GM21576 (cell line): ENCODE data around the gene OTX1.
A peak's percentile ranks its signal among the peaks of the same experiment; 100 is the strongest.
"Not testable (repeated sequence)": the region's sequence is repeated elsewhere in the genome, so short reads cannot be mapped to it uniquely, and the experiment has no call there.

Source experiments
- ATAC-seq: cut with Tn5 transposase; IDR thresholded peaks from one replicate; pipeline ENCODE4 v1.9.1; 2021; ENCODE audit warnings: mild to moderate bottlenecking, moderate library complexity; ENCODE audit not compliant: unreplicated experiment

The OTX1 gene

DNA sequence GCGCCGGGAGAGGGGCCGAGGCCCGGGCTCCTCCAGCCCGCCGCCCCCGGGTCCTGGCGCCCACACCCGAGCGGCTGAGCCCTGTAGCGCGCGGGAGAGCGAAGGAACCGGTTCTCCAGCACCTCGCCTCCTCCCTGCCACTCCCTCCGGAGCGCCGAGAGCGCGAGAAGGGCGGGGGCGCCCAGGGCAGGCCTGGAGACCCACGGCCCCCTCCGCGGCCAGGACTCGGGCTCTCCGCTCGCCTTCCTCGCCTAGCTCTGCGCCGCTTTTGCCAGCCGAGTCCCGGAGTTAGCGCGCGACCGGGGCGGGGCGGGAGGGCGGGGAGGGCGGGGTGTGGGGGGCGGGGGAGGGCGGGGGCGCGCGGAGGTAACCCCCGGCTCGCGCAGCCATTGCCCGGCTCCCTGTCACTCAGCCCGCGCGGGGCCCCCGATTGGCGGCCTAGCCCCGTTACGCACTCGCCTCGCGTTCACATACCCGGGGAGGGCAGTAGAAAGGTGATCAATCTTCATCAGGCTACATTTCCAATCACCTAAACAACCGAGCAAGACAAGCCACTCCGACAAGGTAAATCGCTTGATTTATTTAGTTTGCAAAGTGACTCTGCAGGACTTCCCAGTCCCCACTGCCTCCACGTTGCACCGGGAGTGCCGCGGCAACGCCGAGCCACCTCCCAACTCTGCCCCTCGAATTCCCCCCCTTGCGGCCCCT, at the start of gene OTX1:
TSS of gene OTX1 (plus strand) at position 497 of the 708 bp plus-strand sequence. CDS start 2,161 bp downstream, outside the sequence.
- peak; percentile 61 for ATAC-seq

GRCh38 chr2:63001576-63001975, 49.1 kb upstream of the OTX1 start:
- no peak for ATAC-seq

- ATAC-seq, result no peak
These were observed 47.3 kb upstream of the OTX1 start for GRCh38 chr2:63003351-63003750.

DNA sequence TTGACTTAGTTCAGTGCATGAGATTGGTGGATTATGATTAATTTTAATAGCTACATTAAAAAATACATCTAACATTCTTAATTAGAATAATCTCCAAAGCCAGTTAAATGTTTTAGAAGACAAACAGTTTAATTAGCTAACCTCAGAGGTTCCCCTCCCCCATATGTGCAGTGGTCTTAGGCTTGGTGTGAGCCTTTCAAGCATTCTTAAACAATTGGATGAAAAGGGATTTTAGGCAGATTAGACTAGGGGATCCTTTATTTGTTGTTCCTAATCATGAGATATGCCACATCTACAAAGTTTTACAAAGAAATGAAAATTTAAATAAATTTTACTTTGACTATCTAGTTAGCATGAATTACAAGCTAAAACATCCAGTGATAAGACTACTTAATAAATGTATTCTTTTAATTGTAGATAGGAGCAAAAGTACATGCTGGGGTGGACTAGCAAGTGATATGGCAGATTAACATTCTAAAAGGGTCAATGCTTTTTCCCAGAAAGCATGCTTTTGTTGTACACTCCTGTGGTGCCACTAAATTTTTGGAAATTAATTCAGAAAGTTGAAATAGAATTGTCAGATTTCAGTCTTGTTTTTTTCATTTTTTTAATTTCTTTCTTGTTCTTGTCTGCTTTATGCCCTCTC, 42.7 kb upstream of the OTX1 start:
- ATAC-seq, result no peak

GRCh38 chr2:63008838-63009237, 41.8 kb upstream of the OTX1 start:
- no peak for ATAC-seq

DNA sequence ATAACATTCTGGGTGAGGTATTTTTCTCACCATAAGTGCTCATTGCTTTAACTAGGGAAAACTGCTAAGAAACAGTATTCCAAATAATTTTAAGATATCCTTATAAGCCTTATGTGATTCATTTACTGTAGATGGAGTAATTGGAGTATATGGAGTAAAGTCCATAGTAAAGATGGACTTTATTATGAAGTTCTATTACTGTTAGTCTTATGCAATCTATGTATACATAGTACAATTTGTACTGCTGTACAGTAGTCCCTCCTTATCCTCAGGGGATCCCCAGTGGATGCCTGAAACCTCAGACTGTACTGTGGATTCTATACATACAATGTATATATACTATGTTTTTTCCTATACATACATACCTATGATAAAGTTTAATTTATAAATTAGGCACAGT, 41.1 kb upstream of the OTX1 start:
- no peak for ATAC-seq

DNA sequence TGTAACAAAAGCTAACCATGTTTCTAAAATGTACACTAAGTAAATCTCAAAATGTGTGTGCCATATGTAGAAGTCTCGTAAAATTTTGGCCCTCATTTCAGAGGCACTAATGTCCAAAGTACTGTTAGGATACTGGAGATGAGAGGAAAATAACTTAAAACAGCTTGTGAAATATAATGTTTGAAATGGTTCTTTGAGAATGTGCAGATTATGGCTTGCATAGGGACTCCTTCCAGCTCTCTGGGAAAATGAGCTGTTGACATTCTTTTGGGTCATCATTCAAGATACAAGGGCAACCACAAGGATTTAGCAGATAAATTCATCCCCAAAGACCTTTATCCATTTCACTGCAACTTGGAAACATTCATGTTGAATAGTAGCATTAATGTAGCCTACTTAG, 38.1 kb upstream of the OTX1 start:
- no peak for ATAC-seq

DNA sequence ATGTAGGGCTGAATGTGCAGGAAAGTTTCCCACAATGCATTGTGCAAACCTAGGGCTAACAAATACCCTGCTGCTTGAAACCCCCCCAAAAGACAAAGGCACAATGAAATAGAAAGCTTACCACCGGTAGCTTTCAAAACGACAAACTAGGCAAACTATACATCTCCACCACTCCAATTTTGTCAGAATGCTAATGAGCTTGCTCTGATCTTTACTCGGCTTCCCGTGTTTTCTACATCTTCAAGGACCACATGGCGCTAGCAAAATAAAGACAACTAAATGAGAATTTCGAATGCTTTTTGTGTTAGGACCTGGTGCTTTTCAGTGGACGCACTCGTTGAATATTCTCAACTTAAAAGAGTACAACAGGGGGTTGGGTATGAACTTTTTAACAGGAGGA, 37.2 kb upstream of the OTX1 start:
- no peak for ATAC-seq

DNA sequence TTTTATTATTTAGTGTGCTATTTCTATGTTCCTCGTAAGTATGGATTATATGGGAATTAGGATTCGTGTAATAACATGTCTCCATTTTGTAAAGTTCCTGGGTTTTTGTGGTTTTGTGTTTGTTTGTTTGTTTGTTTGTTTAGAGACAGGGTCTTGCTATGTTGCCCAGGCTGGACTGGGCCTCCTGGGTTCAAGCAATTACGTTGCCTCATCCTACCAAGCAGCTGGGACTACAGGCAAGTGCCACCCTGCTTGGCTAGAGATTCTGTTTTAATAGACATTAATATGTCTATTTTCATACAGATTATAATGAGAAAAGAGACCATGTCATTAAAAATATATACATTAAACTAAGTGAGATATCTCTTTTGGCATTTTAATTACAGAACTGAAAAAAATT, 35.2 kb upstream of the OTX1 start:
- no peak for ATAC-seq

GRCh38 chr2:63018439-63018838, 32.2 kb upstream of the OTX1 start:
- ATAC-seq, result no peak

- not testable (repeated sequence) for ATAC-seq
These were observed 30.9 kb upstream of the OTX1 start for GRCh38 chr2:63019686-63020085.

DNA sequence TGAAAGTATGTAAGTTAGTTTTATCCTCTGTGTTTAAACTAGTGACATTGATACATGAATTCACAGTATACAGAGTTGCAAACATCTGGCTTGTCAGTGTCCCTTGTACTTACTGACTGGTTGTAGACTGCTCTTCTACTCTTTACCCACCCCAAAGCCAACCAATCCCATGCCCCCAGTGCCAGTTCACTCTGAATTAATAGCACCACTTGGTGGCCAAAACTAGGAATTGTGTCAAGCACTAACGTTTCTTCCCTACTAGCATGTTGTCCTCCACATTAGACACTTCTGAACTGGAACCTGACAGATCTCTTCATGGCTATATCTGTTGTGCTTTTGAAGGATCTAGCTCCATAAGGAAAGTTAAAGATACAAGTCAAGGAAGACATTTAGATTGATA, 27.2 kb upstream of the OTX1 start:
- ATAC-seq, result no peak

DNA sequence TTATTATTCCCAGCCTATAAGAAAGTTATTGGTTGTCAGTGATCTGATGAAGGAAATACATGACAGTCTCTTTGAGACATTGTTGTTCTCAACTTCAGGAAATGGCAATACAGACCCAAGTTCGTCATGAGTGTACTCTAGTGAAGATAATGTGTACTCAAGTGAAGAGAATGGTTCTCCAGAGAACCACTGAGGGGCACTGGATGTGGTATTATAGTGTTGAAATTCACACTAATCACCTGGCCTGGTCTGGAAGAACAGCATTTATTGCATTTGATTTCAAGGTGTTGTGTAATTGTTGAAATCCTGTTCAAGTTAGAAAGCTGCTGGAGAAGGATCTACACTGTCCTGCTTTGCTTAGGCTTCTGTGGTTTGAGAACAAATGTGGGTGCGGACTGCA, 23.4 kb upstream of the OTX1 start:
- ATAC-seq, result no peak

GRCh38 chr2:63029058-63029457, 21.6 kb upstream of the OTX1 start:
- no peak for ATAC-seq

DNA sequence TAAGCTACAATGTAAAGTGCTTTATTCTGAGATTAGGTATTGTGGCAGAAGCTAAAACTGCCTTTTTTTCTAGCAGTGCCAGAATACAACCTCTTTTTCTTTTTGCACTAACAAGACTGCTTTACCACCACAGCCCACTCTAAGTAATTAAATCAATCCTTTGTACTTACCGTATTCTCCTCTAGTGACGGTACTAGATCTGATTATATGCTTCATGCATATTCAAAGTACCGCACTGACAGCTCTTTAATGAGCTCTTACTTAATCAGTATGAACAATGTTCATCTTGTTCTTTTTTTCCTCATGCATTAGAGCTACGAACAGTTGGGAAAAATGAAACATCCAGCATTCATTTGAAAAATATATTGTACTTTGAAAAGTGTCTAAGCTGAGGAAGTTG, 16.1 kb upstream of the OTX1 start:
- no peak for ATAC-seq

DNA sequence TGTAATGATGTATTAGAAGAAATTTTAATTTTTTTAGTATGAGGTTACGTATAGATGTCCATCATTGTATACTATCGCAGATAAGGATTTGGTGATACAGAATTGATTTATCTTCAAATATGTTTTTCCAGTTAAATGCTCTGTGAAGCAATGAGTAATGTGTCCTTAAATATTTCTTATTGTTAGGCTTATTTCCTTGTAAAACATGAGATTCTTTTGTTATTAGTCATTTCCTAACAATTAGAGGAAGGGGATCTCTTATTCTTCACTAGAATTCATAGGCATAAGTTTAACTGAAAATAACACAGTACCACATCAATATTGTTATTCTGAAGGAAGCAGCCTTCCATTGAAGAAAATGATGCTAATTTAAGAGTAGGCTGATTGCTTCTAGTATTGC, 15.5 kb upstream of the OTX1 start:
- no peak for ATAC-seq

GRCh38 chr2:63035660-63036059, 15.0 kb upstream of the OTX1 start:
- no peak for ATAC-seq

GRCh38 chr2:63038034-63038433, 12.6 kb upstream of the OTX1 start:
- ATAC-seq, result no peak

GRCh38 chr2:63040586-63040985, 10.0 kb upstream of the OTX1 start:
- ATAC-seq, result no peak

DNA sequence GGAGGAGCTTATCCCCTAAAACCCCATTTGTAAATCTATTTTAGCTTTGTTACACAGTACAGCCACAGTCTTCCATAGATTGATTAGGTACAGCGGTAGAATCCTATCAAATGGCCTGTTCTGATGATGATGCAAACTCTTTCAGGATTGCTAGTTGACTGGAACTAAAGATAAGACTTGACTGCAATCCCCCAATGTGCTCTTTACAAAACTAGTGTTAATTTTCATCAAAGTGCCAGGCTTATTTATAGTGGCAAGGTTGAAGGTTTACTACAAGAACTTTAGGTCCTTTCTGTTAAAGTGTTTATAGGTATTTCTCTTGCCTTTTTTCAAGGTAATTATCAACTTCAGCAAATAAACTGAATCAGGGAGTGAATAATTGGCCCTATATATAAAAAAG, 9.0 kb upstream of the OTX1 start:
- ATAC-seq, result no peak

DNA sequence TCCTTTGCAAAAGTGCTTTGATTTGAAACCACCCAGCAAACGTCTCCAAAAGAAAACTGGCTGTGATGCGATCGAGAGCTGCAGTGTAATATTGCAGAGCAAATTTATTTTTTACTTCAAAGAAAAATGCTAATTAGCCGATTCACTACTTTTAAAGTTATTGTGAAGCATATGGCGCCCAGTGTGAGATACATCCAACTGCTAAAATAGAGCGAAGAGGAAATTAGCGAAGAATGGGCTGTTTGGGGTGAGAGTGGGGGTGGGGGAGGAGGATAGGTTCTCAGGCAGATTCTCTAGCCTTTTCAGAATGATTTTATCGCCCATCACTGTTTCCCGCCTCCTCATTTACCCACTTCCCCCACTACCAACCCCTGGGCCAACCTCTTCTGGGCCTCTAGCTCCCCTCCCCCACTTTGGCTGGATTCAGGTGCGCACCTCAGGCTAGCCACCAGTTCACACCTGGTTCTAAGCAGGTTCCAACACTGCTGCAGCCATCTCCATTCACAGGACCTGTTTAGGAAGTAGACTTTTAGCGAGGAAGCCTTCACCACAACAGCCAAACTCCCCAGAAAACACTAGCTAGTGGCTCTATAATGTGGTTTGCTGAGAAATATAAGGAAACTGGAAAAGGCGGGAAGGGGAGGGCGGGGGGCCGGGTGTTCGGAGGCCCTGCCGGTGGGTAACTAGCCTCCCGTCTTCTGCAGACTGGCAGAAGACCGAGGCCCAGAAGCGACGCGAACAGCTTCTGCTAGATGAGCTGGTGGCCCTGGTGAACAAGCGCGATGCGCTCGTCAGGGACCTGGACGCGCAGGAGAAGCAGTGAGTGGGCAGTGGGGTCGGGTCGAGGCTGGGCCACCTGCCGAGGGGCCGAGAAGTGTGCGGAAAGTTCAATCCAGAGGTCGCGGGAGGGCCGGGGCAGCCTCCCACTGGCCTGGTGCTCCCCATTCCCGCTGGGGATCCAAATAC, 6.0 kb upstream of the OTX1 start:
- ATAC-seq, result no peak

- no peak for ATAC-seq
These were observed 4.1 kb upstream of the OTX1 start for GRCh38 chr2:63046552-63046951.
